Lower leg skin (tissue), 3 donors: ENCODE results near the gene SSUH2.

Source experiments
- CTCF ChIP-seq, 3 donors: fragments of 450-650 bp; IDR thresholded peaks; one replicate each; pipeline ENCODE4 v1.5.1; 2016; ENCODE audit warnings: antibody characterized with exemption in 3 of 3, mild to moderate bottlenecking in 3 of 3, moderate library complexity in 2 of 3
- POLR2A ChIP-seq, 2 donors: fragments of 450-650 bp; IDR thresholded peaks; one replicate each; pipeline ENCODE4 v1.6.1; 2016 to 2017; ENCODE audit warnings: antibody characterized with exemption in 2 of 2, mild to moderate bottlenecking in 1 of 2, moderate library complexity in 1 of 2

DNA sequence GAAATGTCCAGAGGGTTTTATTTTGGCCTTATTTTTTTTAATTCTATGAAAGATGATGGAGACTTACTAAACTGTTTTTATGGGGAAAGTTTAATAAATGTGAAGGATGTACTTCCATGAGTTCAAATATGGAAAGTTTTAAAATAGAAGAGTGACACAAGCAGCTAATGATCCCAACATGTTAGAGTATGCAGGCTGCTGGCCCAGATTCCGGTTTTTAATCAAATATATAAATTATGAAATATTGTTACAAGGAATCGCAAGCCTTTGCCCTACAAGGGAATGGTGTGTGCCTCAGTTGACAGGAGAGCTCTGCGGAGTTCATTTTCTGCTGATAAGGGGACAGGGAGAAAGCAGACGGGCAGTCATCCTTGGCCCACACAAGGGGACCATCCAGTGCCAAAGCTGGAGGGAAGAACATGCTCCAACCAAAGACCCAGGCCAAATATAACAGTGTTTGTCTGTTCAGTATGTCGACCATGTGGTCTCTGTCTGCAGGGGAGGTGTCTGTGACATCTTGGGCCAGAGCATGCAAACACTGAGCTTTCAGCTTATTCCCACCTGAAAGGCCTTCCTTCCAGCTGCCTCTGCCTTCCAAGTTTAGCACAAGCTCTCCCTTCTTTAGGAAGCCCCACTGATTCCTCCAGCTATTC is 69.8 kb downstream of the SSUH2 start:
- TF ChIP-seq CTCF (IDR thresholded peaks at IDR 0.05) (no peak), POLR2A (IDR thresholded peaks at IDR 0.05) (no peak)
